Stimulated activated CD8-positive, alpha-beta memory T cell treated with anti-CD3 and anti-CD28 coated beads, Interleukin-7, amount 100 ng/mL, for 48 hours (primary cell): ENCODE data around the gene TUBA4A.
"Not testable (repeated sequence)": the region's sequence is repeated elsewhere in the genome, so short reads cannot be mapped to it uniquely, and the experiment has no call there.

Source experiments
- DNase-seq, 2 donors: peaks; one replicate each; pipeline ENCODE4 v3.0.0-alpha.2; 2020; ENCODE audit warnings: low read depth in 1 of 2; ENCODE audit errors: extremely low read depth in 1 of 2

Gene TUBA4A

DNA sequence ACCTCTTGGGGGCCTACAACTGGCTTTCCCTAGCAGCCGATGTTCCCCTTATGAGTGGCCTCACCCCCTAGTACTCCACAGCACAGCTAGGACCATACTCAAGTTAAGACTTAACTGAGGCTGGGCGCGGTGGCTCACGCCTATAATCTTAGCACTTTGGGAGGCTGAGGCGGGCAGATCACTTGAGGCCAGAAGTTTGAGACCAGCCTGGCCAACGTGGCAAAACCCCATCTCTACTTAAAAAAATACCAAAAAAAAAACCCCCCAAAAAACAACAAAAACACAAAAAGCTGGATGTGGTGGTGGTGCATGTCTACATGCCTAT lies 33.4 kb upstream of the TUBA4A start:
- DNase-seq = not testable (repeated sequence)

DNA sequence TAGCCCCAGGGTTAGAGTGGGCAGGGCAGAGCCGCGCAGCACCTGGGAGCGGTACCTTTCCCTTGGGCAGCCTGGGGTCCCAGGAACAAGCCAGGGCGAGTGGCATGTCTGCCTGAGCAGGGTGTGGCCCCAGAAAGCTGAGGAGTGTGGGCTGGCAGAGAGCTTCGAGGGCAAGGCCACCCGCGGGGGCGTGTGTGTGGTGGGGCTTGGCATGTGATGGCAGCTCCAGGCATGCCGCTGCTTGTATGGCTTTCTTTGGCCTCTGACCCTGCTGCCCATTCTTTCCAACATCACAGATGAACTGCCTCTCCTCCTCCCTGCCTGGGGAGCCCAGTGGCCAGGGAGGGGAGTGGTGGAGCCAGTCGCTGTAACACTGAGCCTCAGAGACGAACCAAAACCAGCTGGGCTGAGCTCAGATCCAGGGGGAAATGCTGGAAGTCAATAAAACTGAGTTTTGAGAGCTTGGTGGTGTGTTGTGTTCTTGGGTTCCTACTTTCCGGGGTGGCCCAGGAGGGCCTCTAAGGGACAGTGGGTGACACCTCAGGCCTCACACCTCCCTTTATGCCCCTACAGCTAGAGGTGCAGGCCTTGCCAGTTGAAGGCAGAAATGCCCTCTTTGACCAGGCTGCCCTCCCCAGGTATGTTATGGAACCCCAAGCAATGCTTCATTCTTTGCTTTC lies 32.9 kb upstream of the TUBA4A start:
- no peak for DNase-seq

DNA sequence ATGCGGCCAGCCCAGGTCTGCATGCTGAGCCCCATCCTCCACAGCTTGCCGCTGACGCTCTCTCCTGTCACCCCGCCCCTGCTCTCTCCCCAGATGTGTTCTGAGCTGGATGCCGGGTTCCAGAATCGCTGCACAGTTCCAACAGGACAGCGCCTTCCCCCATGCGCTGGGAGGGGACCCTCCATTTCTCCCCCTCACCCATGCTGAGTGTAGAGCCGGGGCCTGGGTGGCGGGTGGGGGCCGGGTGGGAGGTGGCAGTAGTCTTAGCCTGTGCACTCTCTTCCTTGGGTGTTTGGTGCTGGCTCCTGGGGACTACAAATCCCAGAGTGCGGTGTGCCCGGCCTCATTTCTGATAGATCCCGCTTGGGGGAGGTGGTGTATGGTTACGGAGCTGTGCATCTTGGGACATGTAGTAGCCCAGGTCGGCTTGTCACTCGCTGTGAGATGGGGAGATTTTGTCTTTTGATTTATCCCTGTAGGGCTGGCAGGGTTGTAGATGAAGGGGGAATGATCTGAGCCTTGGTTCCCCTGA lies 32.2 kb upstream of the TUBA4A start:
- DNase-seq = no peak

DNA sequence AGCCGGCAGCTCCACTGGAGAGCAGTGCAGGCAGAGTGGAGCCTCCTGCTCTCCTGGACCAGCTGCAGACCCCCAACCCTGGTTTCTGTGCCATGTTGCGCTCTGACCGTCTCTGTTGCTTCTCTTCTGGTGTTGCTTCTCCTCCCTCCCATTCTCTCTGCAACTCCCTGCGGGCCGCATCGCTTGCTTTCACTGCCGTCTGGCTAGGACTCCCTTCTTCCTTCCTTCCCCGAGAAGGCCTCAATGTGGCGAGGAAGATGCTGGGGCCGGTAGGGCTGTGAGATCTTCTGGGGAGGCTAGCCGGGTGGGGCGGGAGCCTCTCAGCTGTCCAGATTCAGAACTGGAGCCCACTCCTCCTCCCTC lies 31.6 kb upstream of the TUBA4A start:
- no peak for DNase-seq

DNA sequence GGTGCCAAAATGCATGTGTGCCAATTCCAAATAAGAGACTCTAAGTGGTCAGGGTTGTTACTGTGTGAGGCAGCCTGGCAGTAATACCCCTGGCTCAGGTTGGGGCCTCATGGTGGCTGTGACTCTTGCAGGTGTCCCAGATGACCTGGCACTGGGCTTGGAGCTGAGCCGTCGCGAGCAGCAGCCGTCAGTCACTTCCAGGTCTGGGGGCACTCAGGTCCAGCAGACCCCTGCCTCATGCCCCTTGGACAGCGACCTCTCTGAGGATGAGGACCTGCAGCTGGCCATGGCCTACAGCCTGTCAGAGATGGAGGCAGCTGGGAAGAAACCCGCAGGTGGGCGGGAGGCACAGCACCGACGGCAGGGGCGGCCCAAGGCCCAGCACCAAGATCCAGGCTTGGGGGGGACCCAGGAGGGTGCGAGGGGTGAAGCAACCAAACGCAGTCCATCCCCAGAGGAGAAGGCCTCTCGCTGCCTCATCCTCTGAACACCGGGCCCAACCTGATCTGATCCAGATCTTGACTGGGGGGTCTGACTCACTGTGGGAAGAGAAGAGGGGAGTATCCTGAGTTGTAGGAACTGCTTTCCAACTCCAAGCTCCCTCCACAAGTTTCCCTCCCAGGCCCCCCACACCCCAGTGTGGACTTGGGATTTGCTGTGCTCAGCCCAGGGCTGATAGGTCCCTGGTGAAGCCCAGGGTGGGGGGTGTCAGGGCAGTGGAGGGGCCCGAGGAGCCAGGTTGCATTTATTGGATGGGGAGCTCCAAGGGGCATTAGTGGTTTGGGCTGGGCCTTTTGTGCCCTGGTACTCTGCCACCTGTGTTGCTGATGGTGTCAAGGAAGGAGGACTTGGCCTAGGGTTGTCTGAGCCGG lies 31.0 kb upstream of the TUBA4A start:
- no peak for DNase-seq

DNA sequence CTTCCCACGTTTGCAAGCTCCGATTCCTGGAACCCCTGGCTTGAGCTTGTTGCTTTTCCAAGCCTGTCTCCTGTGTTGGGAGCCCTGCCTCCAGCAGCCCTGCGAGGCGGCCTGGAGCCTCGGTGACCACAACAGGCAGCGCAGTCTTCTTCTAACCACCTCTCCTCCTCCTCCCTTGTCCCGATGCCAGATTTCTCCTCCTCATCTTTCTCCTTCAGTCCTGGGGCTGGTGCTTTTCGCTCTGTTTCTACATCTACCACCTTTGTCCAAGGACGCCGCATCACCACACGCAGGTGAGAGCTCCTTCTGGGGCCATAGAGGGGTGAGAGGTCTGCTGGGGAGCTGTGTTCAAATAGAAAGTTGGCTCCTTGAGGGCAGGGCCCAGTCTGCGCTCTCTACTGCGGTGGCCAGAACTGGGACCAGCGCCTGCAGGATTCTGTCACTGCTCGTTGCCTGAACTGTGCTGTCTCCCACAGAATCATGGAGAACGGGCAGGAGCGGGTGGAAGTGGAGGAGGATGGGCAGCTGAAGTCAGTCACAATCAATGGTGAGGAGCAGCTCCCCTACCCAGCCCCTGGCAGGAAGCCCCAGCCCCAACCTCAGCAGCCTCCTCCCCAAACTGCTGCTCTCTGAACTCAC lies 29.3 kb upstream of the TUBA4A start:
- DNase-seq = no peak

DNA sequence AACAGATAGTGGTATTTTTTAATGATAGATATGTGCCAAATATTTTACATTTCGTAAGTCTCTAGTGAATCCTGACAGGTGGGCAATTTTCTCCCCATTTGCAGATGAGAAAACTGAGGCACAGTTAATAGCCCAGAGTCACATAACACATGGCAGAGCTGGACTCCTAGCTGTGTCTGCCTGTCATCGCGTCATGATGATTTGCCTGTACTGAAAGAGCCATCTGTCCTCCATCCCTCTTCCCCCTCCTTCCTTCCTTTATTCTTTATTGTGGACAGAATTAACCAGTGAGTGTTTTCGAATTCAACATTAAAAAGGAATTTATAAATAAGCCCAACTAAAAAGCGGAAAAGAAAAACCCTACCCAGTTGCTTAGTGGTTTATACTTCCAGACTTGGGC lies 28.7 kb upstream of the TUBA4A start:
- DNase-seq = no peak

DNA sequence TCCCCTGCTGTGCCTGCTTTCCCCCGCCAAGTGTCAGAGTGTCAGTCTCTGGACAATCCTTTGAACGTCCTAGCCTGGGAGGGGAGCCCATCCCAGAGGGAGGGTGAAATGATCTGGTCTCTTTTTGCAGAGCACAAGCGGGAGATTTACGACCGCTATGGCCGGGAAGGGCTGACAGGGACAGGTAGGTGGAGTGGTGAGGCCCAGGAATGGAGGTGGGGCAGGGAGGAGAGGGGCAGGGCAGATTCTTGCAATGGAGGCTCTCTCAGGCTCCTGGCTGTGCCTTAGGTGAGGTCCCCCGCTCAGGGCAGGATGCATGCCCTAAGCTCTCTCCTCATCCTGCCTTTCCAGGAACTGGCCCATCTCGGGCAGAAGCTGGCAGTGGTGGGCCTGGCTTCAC lies 27.9 kb upstream of the TUBA4A start:
- no peak for DNase-seq

DNA sequence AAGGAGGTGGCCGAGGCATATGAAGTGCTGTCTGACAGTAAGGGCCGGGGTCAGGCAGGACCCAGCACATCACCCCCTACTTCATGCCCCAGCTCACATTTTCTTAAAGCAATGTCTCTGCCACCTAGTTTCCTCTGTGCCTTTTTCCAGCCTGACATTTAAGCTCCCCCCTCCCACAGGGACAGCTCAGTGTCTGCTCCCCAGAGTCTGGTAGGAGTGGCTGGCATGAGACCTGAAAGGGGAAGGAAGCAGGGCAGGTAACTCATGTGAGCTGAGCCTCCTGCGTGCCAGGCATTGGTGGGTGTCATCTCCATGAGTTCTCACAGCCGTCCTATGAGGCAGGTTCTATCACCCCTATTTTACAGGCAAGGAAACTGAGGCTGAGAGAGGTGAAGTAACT lies 26.9 kb upstream of the TUBA4A start:
- no peak for DNase-seq

DNA sequence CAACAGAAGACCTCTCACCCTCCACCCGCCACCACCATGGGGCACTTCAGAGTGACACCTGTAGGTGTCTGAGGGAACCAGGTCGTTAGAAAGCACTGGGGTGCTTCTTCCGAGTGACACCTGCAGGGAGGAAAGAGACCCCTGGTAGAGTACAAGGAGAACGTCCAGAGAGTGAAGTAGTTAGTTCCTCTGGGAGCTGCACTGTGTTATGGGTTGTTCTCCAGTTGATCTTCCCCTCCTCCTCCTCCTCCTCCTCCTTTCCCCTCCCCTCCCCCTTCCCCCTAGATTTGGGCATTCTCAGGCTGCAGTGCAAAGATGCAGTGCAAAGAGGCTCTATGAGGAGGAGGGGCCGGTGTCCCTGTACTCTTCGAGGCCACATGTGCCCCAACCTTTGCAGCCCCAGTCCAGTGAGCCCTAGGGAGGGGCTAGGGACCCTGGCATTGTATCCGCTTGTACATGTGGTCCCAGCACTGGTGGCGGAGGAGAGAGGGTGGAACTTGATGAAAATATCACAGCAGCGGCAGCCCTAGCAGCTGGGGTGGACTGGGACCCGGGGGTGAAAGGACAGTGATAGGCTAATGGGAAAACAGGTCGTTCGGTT lies 26.3 kb upstream of the TUBA4A start:
- DNase-seq = no peak

DNA sequence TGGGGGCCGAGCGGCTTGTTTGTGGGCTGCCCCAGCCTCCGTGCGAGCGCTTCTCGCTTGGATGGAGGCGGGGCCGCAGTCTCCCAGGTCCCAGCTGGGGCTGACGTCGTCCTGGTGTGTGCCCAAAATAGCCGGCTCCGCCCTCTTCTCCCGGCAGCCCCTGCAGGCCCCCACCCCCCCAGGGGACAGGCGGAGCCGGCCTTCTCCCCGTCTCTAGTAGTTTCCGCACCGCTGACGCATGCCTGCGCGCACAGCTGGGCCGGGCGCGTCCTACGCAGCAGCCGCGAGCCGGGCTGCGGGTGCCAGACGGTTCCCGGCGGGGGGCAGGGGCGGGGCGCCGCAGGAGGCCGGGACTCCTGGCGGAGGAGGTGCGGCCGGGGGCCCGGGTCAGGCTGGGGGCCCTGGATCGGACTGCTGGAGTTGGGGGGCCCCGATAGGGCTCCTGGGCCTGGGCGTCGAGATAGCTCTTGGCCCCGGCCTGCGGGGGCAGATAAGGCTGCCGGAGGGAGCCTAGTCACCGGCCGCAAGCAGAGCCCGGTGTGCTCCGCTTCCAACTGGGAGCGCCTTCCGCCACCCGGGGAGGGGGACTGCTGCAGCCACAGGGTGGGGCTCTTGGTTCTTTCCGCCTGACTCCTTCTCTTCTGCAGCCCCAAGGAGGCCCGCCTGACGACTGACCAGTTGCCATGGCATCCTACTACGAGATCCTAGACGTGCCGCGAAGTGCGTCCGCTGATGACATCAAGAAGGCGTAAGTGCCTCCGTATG lies 25.6 kb upstream of the TUBA4A start, which contains the start of gene DNAJB2:
Gene DNAJB2, plus strand, starts transcription at position 216 of the 765 bp plus-strand sequence. Its CDS starts 468 bp downstream, at position 684.
- DNase-seq = peak; percentile 99 to 100

DNA sequence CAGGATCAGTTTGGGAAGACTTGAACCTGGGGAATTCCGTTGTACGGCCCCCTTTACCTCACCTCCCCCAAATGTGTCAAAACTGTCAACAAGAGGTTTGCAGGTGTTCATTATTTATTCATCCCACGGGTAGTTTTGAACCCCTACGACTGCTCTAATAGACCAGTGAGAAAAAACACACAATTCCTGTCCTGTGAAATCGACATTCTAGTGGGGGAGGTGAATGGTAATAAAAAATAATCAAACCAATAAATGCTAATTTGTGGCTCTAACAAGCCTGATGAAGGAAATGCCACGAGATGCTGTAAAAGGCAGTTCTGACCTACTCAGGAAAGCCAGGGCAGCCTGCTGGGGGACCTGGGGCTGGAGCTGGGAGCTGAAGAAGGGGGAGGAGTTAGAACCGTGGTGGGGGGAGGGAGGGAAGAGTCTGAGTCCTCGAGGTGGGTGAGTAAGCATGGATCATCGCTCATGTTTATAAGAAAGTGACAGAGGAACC lies 25.0 kb upstream of the TUBA4A start:
- DNase-seq = no peak

DNA sequence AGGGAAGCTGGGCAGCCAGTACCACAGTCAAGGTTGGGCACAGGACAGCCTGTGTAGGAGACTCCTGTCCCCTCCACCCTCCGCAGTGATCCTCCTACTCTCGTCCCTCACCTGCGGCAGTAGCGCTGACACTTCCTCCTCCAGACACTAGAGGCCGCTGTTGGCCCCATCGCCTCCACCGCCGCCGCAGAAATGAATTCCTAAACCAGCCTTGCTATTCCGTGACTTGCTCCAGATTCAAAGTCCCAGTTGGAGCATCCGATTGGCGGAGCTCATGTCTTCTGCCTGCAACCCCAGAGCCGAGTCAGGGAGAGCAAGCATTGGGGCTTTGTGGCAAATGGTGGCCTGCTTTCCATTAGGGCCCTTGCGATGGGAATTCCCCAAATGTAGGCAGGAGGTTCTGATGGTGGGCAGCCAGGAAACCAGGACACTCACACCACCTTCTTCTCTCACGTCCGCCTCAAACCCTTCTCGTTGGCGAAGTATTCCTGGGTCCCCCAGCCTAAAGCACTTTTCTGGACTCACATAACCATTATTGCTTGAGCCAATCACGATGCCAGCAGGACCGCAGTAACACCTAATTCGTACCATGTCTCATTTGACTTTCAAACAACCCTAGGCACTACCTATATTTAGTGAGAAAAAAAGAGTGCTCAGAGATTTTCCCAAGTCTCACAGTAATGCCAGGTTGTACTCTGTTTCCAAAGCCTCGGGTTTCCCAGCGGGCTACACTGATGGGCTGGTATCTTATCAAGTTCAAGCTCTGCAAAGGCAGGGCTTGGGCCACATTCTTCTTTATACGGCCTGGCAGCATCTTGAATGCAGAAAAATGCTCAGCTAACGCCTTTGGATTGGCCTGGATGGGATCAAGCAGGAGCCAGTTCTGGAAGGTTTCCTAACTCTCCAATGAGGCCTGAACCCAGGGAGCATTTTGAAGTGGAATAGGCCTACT lies 24.3 kb upstream of the TUBA4A start:
- peak; percentile 44 to 54 for DNase-seq

DNA sequence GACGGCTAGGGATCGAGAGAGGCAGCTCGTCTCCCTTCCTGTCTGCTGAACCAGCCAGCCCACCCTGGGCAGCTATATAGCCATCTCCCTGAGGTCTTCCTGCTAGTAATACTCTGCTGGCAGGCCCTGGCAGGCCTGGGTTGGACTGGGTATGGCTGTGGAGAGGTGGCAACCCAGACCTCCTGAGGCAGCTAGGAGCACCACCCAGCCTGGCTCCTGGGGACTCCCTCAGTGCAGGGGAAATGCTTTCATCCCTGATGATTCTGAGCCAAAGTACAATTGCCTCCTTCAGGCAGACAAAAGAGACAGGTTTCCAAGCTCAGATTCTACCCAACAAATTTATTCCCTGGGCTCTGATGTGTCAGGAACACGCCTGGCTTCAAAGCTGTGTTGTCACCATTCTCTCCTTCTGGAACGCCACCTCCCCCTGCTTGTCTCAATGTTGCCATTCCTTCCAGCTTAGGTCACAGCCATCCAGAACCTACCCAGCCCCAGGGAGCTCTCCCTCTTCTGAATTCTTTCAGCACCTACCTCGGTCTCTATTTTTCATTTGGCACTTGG lies 20.7 kb upstream of the TUBA4A start:
- no peak for DNase-seq

DNA sequence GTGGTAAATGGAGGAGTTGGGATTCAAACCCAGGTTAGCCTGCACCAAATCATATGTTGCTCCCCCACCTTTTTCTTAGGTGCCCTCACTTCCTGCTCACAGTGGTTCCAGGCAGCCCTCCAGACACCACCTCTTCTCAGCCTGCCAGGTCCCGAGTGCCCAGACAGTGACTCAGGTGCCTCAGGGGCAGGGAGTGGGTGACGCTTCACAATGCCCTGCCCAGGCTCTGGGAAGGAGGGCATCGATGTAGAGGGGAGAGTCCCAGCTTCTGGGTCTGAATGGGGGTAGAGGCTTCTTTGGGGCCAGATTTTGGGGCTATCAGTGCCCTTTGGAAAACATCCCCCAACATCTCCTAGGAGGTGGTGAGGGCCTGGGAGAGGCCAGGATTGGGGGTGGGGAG lies 20.2 kb upstream of the TUBA4A start:
- no peak for DNase-seq

DNA sequence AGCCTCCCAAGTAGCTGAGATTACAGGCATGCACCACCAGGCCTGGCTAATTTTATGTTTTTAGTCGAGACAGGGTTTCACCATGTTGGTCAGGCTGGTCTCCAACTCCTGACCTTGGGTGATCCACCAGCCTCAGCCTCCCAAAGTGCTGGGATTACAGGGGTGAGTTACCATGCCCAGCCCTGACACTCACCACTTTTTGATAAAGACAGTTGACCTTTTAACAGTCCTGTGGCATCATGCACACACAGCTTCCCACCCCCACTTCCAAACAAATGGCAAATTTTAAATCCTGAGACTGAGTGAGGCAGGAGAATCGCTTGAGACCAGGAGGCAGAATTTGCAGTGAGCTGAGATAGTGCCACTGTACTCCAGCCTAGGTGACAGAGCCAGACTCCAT lies 19.3 kb upstream of the TUBA4A start:
- DNase-seq = no peak

DNA sequence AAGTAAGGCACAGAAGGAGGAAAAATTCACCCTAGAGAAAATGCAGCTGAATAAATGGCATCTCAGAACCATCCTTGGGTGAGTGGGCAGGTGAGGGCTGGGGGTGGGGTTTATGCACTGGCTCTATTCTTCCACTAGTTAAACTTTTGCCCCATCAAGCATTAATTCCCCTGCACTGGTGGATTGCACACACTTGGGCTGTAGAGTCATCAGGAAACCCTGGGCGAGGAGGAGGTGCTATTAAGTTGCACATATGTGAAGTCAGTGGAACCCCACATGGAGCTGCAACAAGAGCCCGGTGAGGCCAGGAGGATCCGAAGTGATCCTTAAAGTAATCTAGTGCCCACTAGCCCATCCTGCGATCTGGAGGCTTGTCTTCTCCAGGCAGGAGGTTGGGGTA lies 18.6 kb upstream of the TUBA4A start:
- DNase-seq = no peak

DNA sequence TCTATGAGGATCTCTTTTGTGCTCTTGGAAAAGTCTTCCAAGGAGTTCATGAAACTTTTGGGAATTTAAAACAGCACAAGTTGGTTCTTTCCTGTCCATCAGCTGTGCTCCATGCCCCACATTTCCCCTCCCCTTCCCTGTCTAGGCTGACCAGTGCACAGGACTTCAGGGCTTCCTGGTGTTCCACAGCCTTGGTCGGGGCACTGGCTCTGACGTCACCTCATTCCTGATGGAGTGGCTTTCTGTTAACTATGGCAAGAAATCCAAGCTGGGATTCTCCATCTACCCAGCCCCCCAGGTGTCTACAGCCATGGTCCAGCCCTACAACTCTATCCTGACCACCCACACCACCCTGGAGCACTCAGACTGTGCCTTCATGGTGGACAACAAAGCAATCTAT lies 17.3 kb upstream of the TUBA4A start:
- DNase-seq = no peak

DNA sequence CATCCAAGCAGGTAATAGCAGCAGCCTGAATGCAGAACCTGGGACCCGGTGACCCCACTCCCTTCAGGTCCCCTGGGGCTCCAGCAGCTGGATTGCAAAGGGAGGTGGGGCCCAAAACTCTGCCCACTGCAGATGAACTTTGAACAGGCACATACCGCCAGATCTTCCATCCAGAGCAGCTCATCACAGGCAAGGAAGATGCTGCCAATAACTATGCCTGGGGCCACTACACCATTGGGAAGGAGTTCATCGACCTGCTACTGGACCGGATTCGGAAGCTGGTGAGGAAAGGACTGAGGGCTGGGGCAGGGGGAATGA lies 16.3 kb upstream of the TUBA4A start:
- no peak for DNase-seq
